Activated naive CD4-positive, alpha-beta T cell treated with anti-CD3 and anti-CD28 coated beads for 36 hours (primary cell): ENCODE results near the gene CLMN. TPM values are rescaled to one million over a fixed set of nuclear protein-coding genes. Genes with fewer than 3 reads are reported as not detected.

Experiments used
- CTCF ChIA-PET: fragments of 350-600 bp; sonication (Branson Sonifier 250); formaldehyde crosslinking; loops from one replicate; lab custom pipeline; 2021; ENCODE audit warnings: antibody characterized with exemption; lab: Charles Lee
- DNase-seq: peaks from one replicate; pipeline ENCODE4 v3.0.0-alpha.2; 2020
- H3K27ac Mint-ChIP-seq: one replicate; pipeline ENCODE4 v1.8.0; 2021; ENCODE audit warnings: mild to moderate bottlenecking, mixed read lengths
- H3K27me3 Mint-ChIP-seq: one replicate; pipeline ENCODE4 v1.8.0; 2021; ENCODE audit warnings: low read depth, mixed read lengths
- H3K36me3 Mint-ChIP-seq: one replicate; pipeline ENCODE4 v1.8.0; 2021; ENCODE audit warnings: low read depth, mixed read lengths
- H3K4me1 Mint-ChIP-seq: one replicate; pipeline ENCODE4 v1.8.0; 2021; ENCODE audit warnings: low read depth, mixed read lengths
- H3K4me3 Mint-ChIP-seq: one replicate; pipeline ENCODE4 v1.8.0; 2021; ENCODE audit warnings: mild to moderate bottlenecking, moderate library complexity, mixed read lengths
- H3K9me3 Mint-ChIP-seq: one replicate; pipeline ENCODE4 v1.8.0; 2021; ENCODE audit warnings: mixed read lengths
- intact Hi-C: fragments of 100-400 bp; cut with micrococcal nuclease; formaldehyde crosslinking; loops from one replicate; pipeline ENCODE4 v1.15.1; 2023
- total RNA-seq, 2 experiments: library from RNA; stranded (reverse); gene quantifications; one replicate each; pipeline ENCODE4 v1.2.3, GENCODE V29; 2021

The CLMN gene
- total RNA-seq, 2 experiments from 2014 or later: 1.9 to 2.6 TPM

- H3K4me1 Mint-ChIP-seq: no peaks in the 10 kb centered on the region
- H3K27me3 Mint-ChIP-seq: peaks cover 4% of the 10 kb centered on the region
- H3K4me3 Mint-ChIP-seq: no peak overlapping the region
- CTCF ChIA-PET: no interaction called here
- no peak for DNase-seq
- no peaks in the 10 kb centered on the region for H3K36me3 Mint-ChIP-seq
- no peak overlapping the region for H3K27ac Mint-ChIP-seq
- H3K9me3 Mint-ChIP-seq: no peaks in the 10 kb centered on the region
- intact Hi-C loops: loop anchor here (5.0 kb wide), 1 partner anchor 130 kb away; no protein-coding TSS in a partner anchor
These were observed 87.6 kb downstream of the CLMN start for GRCh38 chr14:95231966-95232633.

GRCh38 chr14:95229749-95230148, 90.0 kb downstream of the CLMN start:
- Mint-ChIP-seq H3K4me3 (no peak overlapping the region), H3K36me3 (no peaks in the 10 kb centered on the region), H3K27ac (no peak overlapping the region), H3K27me3 (peaks cover 4% of the 10 kb centered on the region), H3K9me3 (no peaks in the 10 kb centered on the region), H3K4me1 (no peaks in the 10 kb centered on the region)
- intact Hi-C loops: loop anchor here (5.0 kb wide), 1 partner anchor 133 kb away; no protein-coding TSS in a partner anchor
- DNase-seq: no peak
- CTCF ChIA-PET: interaction anchor here (0.7 kb wide), 1 partner anchor 128 kb away, joined by 3 read pairs; no protein-coding TSS in a partner anchor

- Mint-ChIP-seq H3K36me3 (no peaks in the 10 kb centered on the region), H3K27ac (no peak overlapping the region), H3K4me1 (no peaks in the 10 kb centered on the region), H3K4me3 (no peak overlapping the region), H3K9me3 (no peaks in the 10 kb centered on the region), H3K27me3 (peaks cover 4% of the 10 kb centered on the region)
- intact Hi-C loops: no loop called here
- DNase-seq: no peak
- CTCF ChIA-PET: interaction anchor here (0.9 kb wide), 1 partner anchor 9 kb away, joined by 3 read pairs; no protein-coding TSS in a partner anchor
These were observed 91.5 kb downstream of the CLMN start for GRCh38 chr14:95228240-95228639.

GRCh38 chr14:95227279-95227860, 92.3 kb downstream of the CLMN start:
- Mint-ChIP-seq H3K27me3 (peaks cover 4% of the 10 kb centered on the region), H3K4me3 (no peak overlapping the region), H3K36me3 (no peaks in the 10 kb centered on the region), H3K27ac (no peak overlapping the region), H3K9me3 (no peaks in the 10 kb centered on the region), H3K4me1 (no peaks in the 10 kb centered on the region)
- intact Hi-C loops: no loop called here
- DNase-seq: no peak
- CTCF ChIA-PET: no interaction called here

GRCh38 chr14:95226801-95227200, 92.9 kb downstream of the CLMN start:
- H3K27ac Mint-ChIP-seq: no peak overlapping the region
- H3K27me3 Mint-ChIP-seq: peaks cover 4% of the 10 kb centered on the region
- H3K4me1 Mint-ChIP-seq: no peaks in the 10 kb centered on the region
- H3K9me3 Mint-ChIP-seq: no peaks in the 10 kb centered on the region
- no peak overlapping the region for H3K4me3 Mint-ChIP-seq
- intact Hi-C loops: no loop called here
- no peak for DNase-seq
- no peaks in the 10 kb centered on the region for H3K36me3 Mint-ChIP-seq
- CTCF ChIA-PET: no interaction called here

- intact Hi-C loops: no loop called here
- no peak overlapping the region for H3K27ac Mint-ChIP-seq
- H3K36me3 Mint-ChIP-seq: no peaks in the 10 kb centered on the region
These were observed 94.3 kb downstream of the CLMN start for GRCh38 chr14:95225251-95225887.

GRCh38 chr14:95222870-95223398, 96.8 kb downstream of the CLMN start:
- Mint-ChIP-seq H3K36me3 (no peaks in the 10 kb centered on the region), H3K27me3 (no peaks in the 10 kb centered on the region), H3K4me3 (no peak overlapping the region), H3K4me1 (no peaks in the 10 kb centered on the region), H3K27ac (no peak overlapping the region), H3K9me3 (no peaks in the 10 kb centered on the region)
- no peak for DNase-seq
- intact Hi-C loops: no loop called here
- CTCF ChIA-PET: interaction anchor here (0.8 kb wide), 1 partner anchor 139 kb away, joined by 3 read pairs; no protein-coding TSS in a partner anchor

More at GRCh38 chr14:95225251-95225887, 94.3 kb downstream of the CLMN start:
- Mint-ChIP-seq H3K4me3 (no peak overlapping the region), H3K4me1 (no peaks in the 10 kb centered on the region), H3K9me3 (no peaks in the 10 kb centered on the region), H3K27me3 (peaks cover 4% of the 10 kb centered on the region)
- DNase-seq: no peak
- CTCF ChIA-PET: no interaction called here

GRCh38 chr14:95222151-95222631, 97.5 kb downstream of the CLMN start:
- Mint-ChIP-seq H3K9me3 (no peaks in the 10 kb centered on the region), H3K36me3 (no peaks in the 10 kb centered on the region), H3K4me3 (no peak overlapping the region), H3K4me1 (no peaks in the 10 kb centered on the region), H3K27me3 (no peaks in the 10 kb centered on the region), H3K27ac (no peak overlapping the region)
- CTCF ChIA-PET: interaction anchor here (0.6 kb wide), 1 partner anchor 19 kb away, joined by 3 read pairs; no protein-coding TSS in a partner anchor
- intact Hi-C loops: no loop called here
- DNase-seq: no peak

GRCh38 chr14:95221531-95221930, 98.2 kb downstream of the CLMN start:
- Mint-ChIP-seq H3K27ac (no peak overlapping the region), H3K36me3 (no peaks in the 10 kb centered on the region)
- no peak for DNase-seq

GRCh38 chr14:95220663-95221231, 99.0 kb downstream of the CLMN start:
- Mint-ChIP-seq H3K4me3 (no peak overlapping the region), H3K36me3 (no peaks in the 10 kb centered on the region), H3K4me1 (no peaks in the 10 kb centered on the region), H3K9me3 (no peaks in the 10 kb centered on the region), H3K27me3 (no peaks in the 10 kb centered on the region), H3K27ac (no peak overlapping the region)
- intact Hi-C loops: no loop called here
- DNase-seq: no peak
- CTCF ChIA-PET: no interaction called here

More at GRCh38 chr14:95221531-95221930, 98.2 kb downstream of the CLMN start:
- intact Hi-C loops: no loop called here
- Mint-ChIP-seq H3K4me1 (no peaks in the 10 kb centered on the region), H3K27me3 (no peaks in the 10 kb centered on the region), H3K4me3 (no peak overlapping the region), H3K9me3 (no peaks in the 10 kb centered on the region)
- CTCF ChIA-PET: interaction anchor here (0.6 kb wide), 1 partner anchor 20 kb away, joined by 3 read pairs; no protein-coding TSS in a partner anchor

- Mint-ChIP-seq H3K27me3 (no peaks in the 10 kb centered on the region), H3K4me1 (no peaks in the 10 kb centered on the region), H3K36me3 (no peaks in the 10 kb centered on the region), H3K9me3 (no peaks in the 10 kb centered on the region), H3K4me3 (no peak overlapping the region), H3K27ac (no peak overlapping the region)
- CTCF ChIA-PET: interaction anchor here (0.7 kb wide), 1 partner anchor 10 kb away, joined by 3 read pairs; no protein-coding TSS in a partner anchor
- no peak for DNase-seq
- intact Hi-C loops: no loop called here
These were observed 101.1 kb downstream of the CLMN start for GRCh38 chr14:95218472-95219193.
